NB4 (cell line): ENCODE results near the gene POFUT2.

Source experiments
- POLR2A ChIP-seq: IDR thresholded peaks from 2 replicates; pipeline ENCODE4 v1.6.1; 2011; ENCODE audit warnings: mild to moderate bottlenecking; ENCODE audit not compliant: insufficient read length; ENCODE audit errors: extremely low read depth
- TF ChIP-seq, protein P1 (sequence below): IDR thresholded peaks from one replicate; pipeline ENCODE4 v1.5.1; 2012; ENCODE audit warnings: low read depth, low read length

DNA sequence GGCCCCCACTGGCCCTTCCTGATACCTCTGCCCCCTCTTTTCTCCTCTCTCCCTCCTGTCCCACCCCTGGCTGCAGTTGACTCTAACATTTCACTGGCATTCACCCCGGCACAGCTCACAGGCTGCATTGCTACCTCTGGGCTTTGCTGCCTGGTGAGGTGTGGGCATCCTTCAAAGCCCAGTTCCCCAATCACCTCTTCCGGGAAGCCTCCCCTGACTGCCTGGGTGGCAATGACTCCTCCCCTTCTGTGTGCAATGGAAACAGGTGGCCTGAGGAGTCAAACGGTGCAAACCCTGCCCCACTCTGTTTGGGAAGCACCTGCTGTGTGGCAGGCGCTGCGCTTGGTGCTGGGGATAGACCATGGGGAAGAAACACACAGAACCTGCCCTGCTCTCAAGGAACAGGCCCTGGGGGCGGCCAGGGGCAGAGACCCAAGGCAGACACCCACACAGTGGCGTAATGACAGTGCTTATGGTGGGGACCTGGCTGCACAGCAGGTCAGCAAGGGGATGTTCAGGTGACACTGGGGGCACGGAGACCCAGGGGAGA is 39.3 kb upstream of the POFUT2 start:
- TF ChIP-seq, protein P1, sequence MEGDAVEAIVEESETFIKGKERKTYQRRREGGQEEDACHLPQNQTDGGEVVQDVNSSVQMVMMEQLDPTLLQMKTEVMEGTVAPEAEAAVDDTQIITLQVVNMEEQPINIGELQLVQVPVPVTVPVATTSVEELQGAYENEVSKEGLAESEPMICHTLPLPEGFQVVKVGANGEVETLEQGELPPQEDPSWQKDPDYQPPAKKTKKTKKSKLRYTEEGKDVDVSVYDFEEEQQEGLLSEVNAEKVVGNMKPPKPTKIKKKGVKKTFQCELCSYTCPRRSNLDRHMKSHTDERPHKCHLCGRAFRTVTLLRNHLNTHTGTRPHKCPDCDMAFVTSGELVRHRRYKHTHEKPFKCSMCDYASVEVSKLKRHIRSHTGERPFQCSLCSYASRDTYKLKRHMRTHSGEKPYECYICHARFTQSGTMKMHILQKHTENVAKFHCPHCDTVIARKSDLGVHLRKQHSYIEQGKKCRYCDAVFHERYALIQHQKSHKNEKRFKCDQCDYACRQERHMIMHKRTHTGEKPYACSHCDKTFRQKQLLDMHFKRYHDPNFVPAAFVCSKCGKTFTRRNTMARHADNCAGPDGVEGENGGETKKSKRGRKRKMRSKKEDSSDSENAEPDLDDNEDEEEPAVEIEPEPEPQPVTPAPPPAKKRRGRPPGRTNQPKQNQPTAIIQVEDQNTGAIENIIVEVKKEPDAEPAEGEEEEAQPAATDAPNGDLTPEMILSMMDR: no peak
- no peak for TF ChIP-seq POLR2A
